Measurements from ENCODE around the gene BMP8A. TPM values are rescaled to one million over a fixed set of nuclear protein-coding genes. Genes with fewer than 3 reads are reported as not detected.
A peak's percentile ranks its signal among the peaks of the same experiment; 100 is the strongest.

Gene BMP8A
- total and polyA plus RNA-seq, 10 donors = 0.06 to 2.8 (median 1.4) TPM; not detected in 1

GRCh38 chr1:39483276-39483675 is 8.2 kb upstream of the BMP8A start:
- intact Hi-C loops (cut with DNase I; ENCODE audit: low total_unique reads) = no loop called here
- peak overlapping the region in 1 of 8 donors; percentile 29 for H3K27ac ChIP-seq
- H3K36me3 ChIP-seq = peaks cover 3 to 100% (median 79%) of the 10 kb centered on the region in 6 donors
- no peak overlapping the region for H3K4me3 ChIP-seq
- H3K4me1 ChIP-seq = peaks cover 0 to 7% (median under 1%) of the 10 kb centered on the region in 6 donors
- WGBS, 5 donors = 25 to 54% (median 45%) methylated on average over 1 of the region's 1 CpG
- DNase-seq = no peak
- no peaks in the 10 kb centered on the region for H3K27me3 ChIP-seq (replicated peaks in 1 of 7)
- H3K9me3 ChIP-seq = no peaks in the 10 kb centered on the region
- TF ChIP-seq POLR2A (IDR thresholded peaks at IDR 0.05) = no peak
- no peak for TF ChIP-seq POLR2AphosphoS5 (IDR thresholded peaks at IDR 0.05)
- no peak for TF ChIP-seq CTCF (IDR thresholded peaks at IDR 0.05 in 8 of 11, conservative IDR thresholded peaks at IDR 0.05 in 3 of 11)

DNA sequence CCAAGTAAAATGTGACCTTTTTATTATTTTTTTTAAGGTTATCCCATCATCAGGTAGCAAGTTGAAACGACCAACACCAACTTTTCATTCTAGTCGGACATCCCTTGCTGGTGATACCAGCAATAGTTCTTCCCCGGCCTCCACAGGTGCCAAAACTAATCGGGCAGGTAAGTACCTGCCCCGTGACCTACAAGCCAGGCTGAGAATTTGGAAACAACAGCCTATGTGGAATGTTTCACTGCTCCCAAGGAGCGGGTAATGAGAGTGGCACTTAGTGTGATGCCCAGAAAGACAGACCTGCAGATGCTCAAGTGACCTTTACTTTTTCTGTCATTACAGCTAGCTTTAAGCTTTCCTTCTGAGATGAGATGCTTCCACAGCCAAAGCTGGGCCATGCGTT is 6.9 kb upstream of the BMP8A start:
- 92 to 97% (median 94%) methylated on average over 7 of the region's 7 CpGs for WGBS, 5 donors
- intact Hi-C loops (cut with DNase I; ENCODE audit: low total_unique reads) = no loop called here

DNA sequence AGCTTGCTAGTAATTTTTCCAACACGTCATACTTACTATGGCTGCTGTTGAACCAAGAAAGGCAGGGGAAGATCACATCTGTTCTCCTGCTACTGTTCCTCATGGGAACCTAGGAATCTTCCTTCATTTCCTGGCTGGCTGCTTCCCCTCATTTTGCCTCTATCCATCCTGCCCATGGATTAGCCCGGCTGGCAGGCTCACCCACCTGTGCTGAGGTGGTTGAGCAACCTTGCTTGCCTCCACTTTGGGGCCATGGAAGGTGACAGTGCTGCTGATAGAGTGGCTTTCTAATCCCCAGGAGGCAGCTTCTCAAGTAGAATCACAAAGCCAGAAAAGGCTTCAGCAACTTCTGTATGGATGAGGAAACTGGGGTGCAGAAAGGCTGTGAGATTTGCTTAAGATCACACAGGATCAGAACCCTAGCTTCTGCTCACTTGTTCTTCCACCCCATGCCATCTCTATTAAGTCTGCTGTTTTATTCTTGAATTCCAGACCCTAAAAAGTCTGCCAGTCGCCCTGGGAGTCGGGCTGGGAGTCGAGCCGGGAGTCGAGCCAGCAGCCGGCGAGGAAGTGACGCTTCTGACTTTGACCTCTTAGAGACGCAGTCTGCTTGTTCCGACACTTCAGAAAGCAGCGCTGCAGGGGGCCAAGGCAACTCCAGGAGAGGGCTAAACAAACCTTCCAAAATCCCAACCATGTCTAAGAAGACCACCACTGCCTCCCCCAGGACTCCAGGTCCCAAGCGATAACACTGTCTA is 6.2 kb upstream of the BMP8A start:
- no peak for DNase-seq
- Histone ChIP-seq H3K4me3 (no peak overlapping the region), H3K27ac (peak overlapping the region in 4 of 8 donors; percentile 33 to 59 (median 41)), H3K9me3 (no peaks in the 10 kb centered on the region), H3K36me3 (peaks cover 3 to 83% (median 63%) of the 10 kb centered on the region in 6 donors), H3K27me3 (replicated peaks in 1 of 7) (peaks cover 0 to 1% (median 0%) of the 10 kb centered on the region in 7 donors), H3K4me1 (peaks cover 0 to 11% (median under 1%) of the 10 kb centered on the region in 6 donors)
- WGBS, 5 donors = 82 to 88% (median 84%) methylated on average over 14 of the region's 14 CpGs
- TF ChIP-seq POLR2A (IDR thresholded peaks at IDR 0.05) (no peak), POLR2AphosphoS5 (IDR thresholded peaks at IDR 0.05) (peak; percentile 38 to 45 (median 39))
- intact Hi-C loops (cut with DNase I; ENCODE audit: low total_unique reads) = no loop called here

More for the DNA sequence above, 6.9 kb upstream of the BMP8A start:
- Histone ChIP-seq H3K36me3 (peaks cover 3 to 89% (median 69%) of the 10 kb centered on the region in 6 donors), H3K4me1 (peaks cover 0 to 11% (median 0%) of the 10 kb centered on the region in 6 donors), H3K9me3 (no peaks in the 10 kb centered on the region), H3K4me3 (no peak overlapping the region), H3K27ac (peak overlapping the region in 3 of 8 donors; percentile 33 to 59 (median 49)), H3K27me3 (replicated peaks in 1 of 7) (no peaks in the 10 kb centered on the region)
- TF ChIP-seq POLR2AphosphoS5 (IDR thresholded peaks at IDR 0.05) = no peak
- TF ChIP-seq CTCF (IDR thresholded peaks at IDR 0.05 in 8 of 11, conservative IDR thresholded peaks at IDR 0.05 in 3 of 11) = no peak
- no peak for TF ChIP-seq POLR2A (IDR thresholded peaks at IDR 0.05)
- DNase-seq = no peak

DNA sequence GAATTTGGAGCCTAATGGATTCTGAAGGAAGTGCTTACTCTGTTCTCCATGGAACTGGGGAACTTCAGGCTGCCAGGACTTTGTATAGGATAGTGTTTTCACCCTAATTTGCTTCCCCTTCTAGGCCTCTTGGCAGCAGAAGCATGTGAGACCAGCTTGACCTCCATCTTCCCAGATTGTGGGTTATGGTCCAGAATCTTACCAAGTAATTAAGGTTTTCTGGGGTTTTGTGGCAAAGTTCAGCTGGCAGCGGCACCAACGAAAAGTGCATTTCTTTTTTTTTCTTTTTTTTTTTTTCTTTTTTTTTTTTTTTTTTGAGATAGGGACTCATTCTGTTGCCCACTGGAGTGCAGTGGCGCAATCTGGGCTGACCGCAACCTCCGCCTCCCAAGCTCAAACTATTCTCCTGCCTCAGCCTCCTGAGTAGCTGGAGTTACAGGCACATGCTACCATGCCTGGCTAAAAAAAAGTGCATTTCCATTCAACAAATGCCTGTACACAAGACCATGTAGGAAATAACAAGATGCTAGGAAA is 3.4 kb upstream of the BMP8A start:
- TF ChIP-seq CTCF (IDR thresholded peaks at IDR 0.05 in 8 of 11, conservative IDR thresholded peaks at IDR 0.05 in 3 of 11) = no peak
- TF ChIP-seq POLR2A (IDR thresholded peaks at IDR 0.05) = no peak
- no peak for TF ChIP-seq POLR2AphosphoS5 (IDR thresholded peaks at IDR 0.05)

More for the DNA sequence above, 3.4 kb upstream of the BMP8A start:
- Histone ChIP-seq H3K27ac (no peak overlapping the region), H3K9me3 (no peaks in the 10 kb centered on the region), H3K4me1 (peaks cover 0 to 31% (median 16%) of the 10 kb centered on the region in 6 donors), H3K4me3 (no peak overlapping the region), H3K27me3 (replicated peaks in 1 of 7) (peaks cover 0 to 30% (median 13%) of the 10 kb centered on the region in 7 donors), H3K36me3 (peaks cover 0 to 54% (median 42%) of the 10 kb centered on the region in 6 donors)
- intact Hi-C loops (cut with DNase I; ENCODE audit: low total_unique reads) = no loop called here
- no peak for DNase-seq
- 79 to 92% (median 90%) methylated on average over 5 of the region's 5 CpGs for WGBS, 5 donors
